ENCODE data around the gene GNAS-AS1. TPM values are rescaled to one million over a fixed set of nuclear protein-coding genes. Genes with fewer than 3 reads are reported as not detected.

The GNAS-AS1 gene
- total and polyA plus RNA-seq, 2 experiments from 2014 or later: 0.98 TPM; not detected in 1

GRCh38 chr20:58851221-58851968 is 693 bp upstream of the GNAS-AS1 start:
- peaks cover 6% of the 10 kb centered on the region for H3K79me2 ChIP-seq
- no peak overlapping the region for H3K27ac ChIP-seq
- DNase-seq (ENCODE audit: low spot score): no peak
- H3K4me1 ChIP-seq (ENCODE audit: insufficient read depth): peaks cover 8% of the 10 kb centered on the region
- TF ChIP-seq, protein P1, sequence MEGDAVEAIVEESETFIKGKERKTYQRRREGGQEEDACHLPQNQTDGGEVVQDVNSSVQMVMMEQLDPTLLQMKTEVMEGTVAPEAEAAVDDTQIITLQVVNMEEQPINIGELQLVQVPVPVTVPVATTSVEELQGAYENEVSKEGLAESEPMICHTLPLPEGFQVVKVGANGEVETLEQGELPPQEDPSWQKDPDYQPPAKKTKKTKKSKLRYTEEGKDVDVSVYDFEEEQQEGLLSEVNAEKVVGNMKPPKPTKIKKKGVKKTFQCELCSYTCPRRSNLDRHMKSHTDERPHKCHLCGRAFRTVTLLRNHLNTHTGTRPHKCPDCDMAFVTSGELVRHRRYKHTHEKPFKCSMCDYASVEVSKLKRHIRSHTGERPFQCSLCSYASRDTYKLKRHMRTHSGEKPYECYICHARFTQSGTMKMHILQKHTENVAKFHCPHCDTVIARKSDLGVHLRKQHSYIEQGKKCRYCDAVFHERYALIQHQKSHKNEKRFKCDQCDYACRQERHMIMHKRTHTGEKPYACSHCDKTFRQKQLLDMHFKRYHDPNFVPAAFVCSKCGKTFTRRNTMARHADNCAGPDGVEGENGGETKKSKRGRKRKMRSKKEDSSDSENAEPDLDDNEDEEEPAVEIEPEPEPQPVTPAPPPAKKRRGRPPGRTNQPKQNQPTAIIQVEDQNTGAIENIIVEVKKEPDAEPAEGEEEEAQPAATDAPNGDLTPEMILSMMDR (IDR thresholded peaks at IDR 0.05; ENCODE audit: poor library complexity): no peak
- TF ChIP-seq EZH2 (IDR thresholded peaks at IDR 0.05; ENCODE audit: borderline replicate concordance) (peak; percentile 62), EZH2phosphoT487 (IDR thresholded peaks at IDR 0.05; ENCODE audit: low read depth, severe bottlenecking, unreplicated experiment) (no peak)
- no peaks in the 10 kb centered on the region for H4K20me1 ChIP-seq (ENCODE audit: insufficient read depth, poor library complexity, severe bottlenecking)
- H2AFZ ChIP-seq: peak overlapping the region; percentile 72
- peak overlapping the region; percentile 17 for H3K4me3 ChIP-seq
- H3K4me2 ChIP-seq: peak overlapping the region; percentile 90
- 27% methylated on average over 41 of the region's 41 CpGs for WGBS (ENCODE audit: low lambda C conversion rate, missing lambda C conversion rate)
- no peaks in the 10 kb centered on the region for H3K36me3 ChIP-seq (replicated peaks; ENCODE audit: insufficient read depth, low read depth)
- no peaks in the 10 kb centered on the region for H3K9me3 ChIP-seq (ENCODE audit: low read depth)
- H3K27me3 ChIP-seq: peaks cover 51% of the 10 kb centered on the region
- no peaks in the 10 kb centered on the region for H3K9me2 ChIP-seq (replicated peaks; ENCODE audit: insufficient read depth)

DNA sequence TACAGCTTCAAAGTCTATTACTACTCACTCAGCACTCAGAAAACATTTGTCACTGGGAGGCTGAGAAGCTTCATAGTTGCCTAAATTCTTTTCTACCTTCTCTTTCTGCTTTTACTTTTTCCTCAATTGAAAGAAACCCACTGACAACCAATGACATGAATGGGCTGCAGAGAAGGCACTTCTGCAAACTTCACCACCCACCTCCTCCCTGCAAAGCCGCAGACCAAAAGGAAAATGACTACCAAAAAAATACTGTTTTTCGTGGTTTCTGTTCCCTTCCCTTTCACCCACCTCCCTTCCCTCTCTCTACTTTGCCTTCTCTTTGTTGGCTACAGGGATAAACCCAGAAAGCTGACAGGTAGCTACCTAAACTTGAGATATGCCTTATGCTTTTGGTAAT is 3.2 kb downstream of the GNAS-AS1 start:
- TF ChIP-seq EZH2 (IDR thresholded peaks at IDR 0.05; ENCODE audit: borderline replicate concordance) (no peak), EZH2phosphoT487 (IDR thresholded peaks at IDR 0.05; ENCODE audit: low read depth, severe bottlenecking, unreplicated experiment) (no peak)
- TF ChIP-seq, protein P1 (IDR thresholded peaks at IDR 0.05; ENCODE audit: poor library complexity): no peak
- no peaks in the 10 kb centered on the region for H3K36me3 ChIP-seq (replicated peaks; ENCODE audit: insufficient read depth, low read depth)
- no peak overlapping the region for H3K4me3 ChIP-seq
- H4K20me1 ChIP-seq (ENCODE audit: insufficient read depth, poor library complexity, severe bottlenecking): no peaks in the 10 kb centered on the region
- no peaks in the 10 kb centered on the region for H3K9me2 ChIP-seq (replicated peaks; ENCODE audit: insufficient read depth)
- H3K4me1 ChIP-seq (ENCODE audit: insufficient read depth): peaks cover 6% of the 10 kb centered on the region
- no peak overlapping the region for H3K27ac ChIP-seq
- 78% methylated on average over 2 of the region's 2 CpGs for WGBS (ENCODE audit: low lambda C conversion rate, missing lambda C conversion rate)
- H3K79me2 ChIP-seq: peaks cover 6% of the 10 kb centered on the region
- H3K9me3 ChIP-seq (ENCODE audit: low read depth): no peaks in the 10 kb centered on the region
- H2AFZ ChIP-seq: no peak overlapping the region
- DNase-seq (ENCODE audit: low spot score): no peak
- peaks cover 55% of the 10 kb centered on the region for H3K27me3 ChIP-seq
- H3K4me2 ChIP-seq: no peak overlapping the region

- Histone ChIP-seq H3K27ac (no peak overlapping the region), H2AFZ (no peak overlapping the region), H4K20me1 (ENCODE audit: insufficient read depth, poor library complexity, severe bottlenecking) (no peaks in the 10 kb centered on the region), H3K9me3 (ENCODE audit: low read depth) (no peaks in the 10 kb centered on the region), H3K27me3 (peaks cover 56% of the 10 kb centered on the region), H3K36me3 (replicated peaks; ENCODE audit: insufficient read depth, low read depth) (no peaks in the 10 kb centered on the region), H3K4me3 (no peak overlapping the region), H3K4me2 (no peak overlapping the region), H3K79me2 (peaks cover 6% of the 10 kb centered on the region), H3K4me1 (ENCODE audit: insufficient read depth) (no peaks in the 10 kb centered on the region), H3K9me2 (replicated peaks; ENCODE audit: insufficient read depth) (no peaks in the 10 kb centered on the region)
- WGBS (ENCODE audit: low lambda C conversion rate, missing lambda C conversion rate): 77% methylated on average over 3 of the region's 3 CpGs
- DNase-seq (ENCODE audit: low spot score): no peak
- TF ChIP-seq, protein P1 (IDR thresholded peaks at IDR 0.05; ENCODE audit: poor library complexity): no peak
- TF ChIP-seq EZH2phosphoT487 (IDR thresholded peaks at IDR 0.05; ENCODE audit: low read depth, severe bottlenecking, unreplicated experiment) (no peak), EZH2 (IDR thresholded peaks at IDR 0.05; ENCODE audit: borderline replicate concordance) (no peak)
Measured at GRCh38 chr20:58845706-58846105, 5.0 kb downstream of the GNAS-AS1 start.
